ENCODE measurements around the gene SOBP.

SOBP gene

DNA sequence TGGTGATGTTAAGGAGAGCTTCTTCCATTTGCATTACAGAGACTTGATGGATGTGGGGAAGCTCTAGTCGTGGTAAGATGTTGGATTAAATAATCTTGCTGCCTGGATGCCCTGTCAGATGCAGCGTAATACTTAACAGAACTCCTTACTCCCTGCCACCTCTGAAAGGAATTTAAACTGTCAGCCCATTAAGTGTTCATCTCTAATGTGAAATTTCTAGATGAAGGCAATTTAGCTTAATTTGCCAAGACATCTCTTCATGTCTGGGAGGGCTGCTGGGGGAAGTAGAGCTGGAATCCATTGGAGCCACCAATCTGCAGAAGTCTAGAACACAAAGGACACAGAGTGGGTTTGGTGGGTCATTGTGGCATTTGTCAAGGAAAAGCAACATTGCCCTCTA is 64.4 kb downstream of the SOBP start:
- no peak for DNase-seq (ENCODE audit: low read depth)

GRCh38 chr6:107554918-107555317 is 65.0 kb downstream of the SOBP start:
- DNase-seq (ENCODE audit: low read depth) = no peak

DNA sequence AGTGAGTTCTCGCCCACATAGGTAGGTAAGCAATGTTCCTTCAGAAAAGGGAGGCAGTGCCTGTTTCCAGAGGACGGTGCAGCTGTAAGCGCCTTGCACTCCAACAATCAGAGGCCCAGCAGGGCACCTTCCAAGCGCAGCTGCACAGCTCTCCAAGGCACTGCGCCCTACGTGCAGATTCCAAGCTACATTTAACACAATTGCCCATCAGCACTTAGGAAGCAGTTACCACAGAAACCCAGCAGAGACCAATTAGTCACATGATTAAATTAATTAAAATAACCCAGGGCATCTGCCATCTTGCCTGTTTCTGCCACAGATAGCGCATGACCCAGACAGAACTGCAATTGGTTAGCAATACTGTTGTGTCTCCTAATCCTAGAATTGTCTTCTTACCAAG is 65.5 kb downstream of the SOBP start:
- DNase-seq (ENCODE audit: low read depth) = no peak

GRCh38 chr6:107556082-107556481 is 66.2 kb downstream of the SOBP start:
- DNase-seq (ENCODE audit: low read depth) = no peak

GRCh38 chr6:107557698-107558097 is 67.8 kb downstream of the SOBP start:
- DNase-seq (ENCODE audit: low read depth) = no peak

DNA sequence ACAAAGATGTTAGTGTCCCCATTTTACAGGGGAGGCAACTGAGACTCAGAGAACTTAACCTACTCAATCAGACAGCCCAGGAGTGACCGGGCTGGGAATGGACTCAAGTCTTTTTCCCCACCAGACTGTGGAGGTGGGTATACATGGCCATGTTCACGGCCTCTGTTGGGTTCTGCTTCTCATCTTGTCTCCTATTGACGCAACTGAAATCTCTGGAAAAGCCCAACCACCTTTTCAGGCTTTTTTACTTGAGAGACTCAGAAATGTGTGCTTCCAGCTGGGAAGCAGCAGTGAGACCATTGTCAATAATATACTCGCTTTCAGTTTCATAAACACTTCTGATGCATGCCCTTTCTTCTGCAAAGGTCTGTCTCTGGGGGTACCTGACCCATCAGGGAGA is 70.7 kb downstream of the SOBP start:
- peak; percentile 7 for DNase-seq (ENCODE audit: low read depth)

- DNase-seq (ENCODE audit: low read depth) = no peak
These were observed 71.4 kb downstream of the SOBP start for GRCh38 chr6:107561306-107561705.

DNA sequence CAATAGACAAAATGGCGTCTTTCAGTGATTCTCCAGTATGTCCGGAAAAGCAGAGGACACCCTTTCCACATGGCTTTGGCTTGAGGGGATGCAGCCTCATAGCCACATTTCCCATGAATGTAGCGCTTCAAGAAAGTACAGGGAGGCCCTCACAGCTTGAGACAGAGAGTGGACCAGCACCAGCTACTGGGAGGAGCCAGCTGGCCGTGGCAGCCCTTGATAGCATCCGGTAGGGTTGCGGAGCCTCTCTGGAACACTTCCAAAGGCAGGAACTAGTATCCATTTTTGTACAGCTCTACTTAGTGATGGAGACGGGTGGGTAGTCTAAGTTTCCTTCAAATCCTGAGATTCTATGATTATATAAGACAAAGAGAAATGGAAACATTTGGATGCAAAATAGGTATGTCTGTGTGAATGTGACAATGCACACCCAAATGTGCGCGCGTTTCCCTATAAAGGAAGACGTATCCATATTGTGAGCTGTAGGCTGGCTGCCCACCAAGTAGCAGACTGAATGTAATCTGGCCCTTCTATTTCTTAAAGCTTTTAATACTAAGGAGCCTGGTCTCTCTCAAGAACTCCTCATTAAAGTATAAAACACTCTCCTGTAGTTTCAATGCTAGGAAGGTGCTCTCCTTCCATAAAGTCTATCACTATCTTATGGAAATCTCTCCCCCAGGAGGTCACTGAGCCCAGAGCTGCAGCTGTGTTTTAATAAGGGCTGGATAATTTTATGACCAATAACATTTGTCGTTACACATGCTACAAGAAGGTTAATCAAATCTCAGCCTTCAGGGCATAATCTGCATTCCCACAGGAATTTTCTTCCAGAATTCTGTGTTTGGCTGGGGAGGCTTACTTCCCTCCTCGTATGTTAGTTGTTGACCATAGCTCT is 74.0 kb downstream of the SOBP start:
- no peak for DNase-seq (ENCODE audit: low read depth)

DNA sequence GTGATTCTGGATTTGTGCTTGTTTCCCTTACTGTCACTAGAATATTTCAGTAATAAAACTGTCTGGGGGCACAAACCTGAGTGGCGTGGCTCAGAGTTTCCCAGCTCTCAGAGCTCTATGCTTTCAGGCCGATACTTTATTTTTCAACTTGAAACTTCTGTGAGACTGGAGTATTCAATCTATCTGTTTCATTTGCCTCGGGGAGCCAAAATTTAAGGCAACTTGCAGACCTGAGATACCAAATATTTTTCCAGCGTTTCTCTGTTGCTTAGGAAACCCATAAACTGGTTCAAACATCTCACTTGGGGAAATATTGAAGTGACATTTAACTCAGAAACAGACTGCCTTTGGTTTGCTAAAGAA is 74.7 kb downstream of the SOBP start:
- DNase-seq (ENCODE audit: low read depth) = no peak

DNA sequence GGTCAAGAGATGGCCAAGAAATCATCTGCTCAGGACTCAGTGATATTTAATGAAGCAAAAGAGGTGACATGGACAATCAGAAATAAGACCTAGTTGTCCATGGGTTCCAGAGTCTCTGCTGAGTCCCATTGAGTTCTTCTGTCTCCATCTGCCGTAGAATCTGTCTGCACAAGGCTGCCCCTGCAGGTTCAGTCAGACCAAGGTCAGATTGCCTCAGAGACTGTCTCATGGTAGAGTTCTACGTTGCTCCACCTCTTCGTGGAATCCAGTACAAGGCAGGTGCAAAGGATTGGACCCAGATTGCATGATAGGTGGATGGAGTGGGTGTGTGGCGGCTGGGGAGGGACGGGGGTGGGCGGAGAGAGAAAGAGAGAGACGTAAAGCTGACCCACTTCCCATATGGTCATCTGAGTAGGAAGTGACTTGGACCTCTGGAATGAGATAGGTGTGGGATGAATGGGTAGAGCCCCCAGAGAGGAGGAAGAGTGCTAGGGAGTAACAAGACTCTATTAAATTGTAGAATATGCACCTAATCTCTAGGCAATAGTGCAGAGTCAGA is 75.3 kb downstream of the SOBP start:
- DNase-seq (ENCODE audit: low read depth) = no peak

DNA sequence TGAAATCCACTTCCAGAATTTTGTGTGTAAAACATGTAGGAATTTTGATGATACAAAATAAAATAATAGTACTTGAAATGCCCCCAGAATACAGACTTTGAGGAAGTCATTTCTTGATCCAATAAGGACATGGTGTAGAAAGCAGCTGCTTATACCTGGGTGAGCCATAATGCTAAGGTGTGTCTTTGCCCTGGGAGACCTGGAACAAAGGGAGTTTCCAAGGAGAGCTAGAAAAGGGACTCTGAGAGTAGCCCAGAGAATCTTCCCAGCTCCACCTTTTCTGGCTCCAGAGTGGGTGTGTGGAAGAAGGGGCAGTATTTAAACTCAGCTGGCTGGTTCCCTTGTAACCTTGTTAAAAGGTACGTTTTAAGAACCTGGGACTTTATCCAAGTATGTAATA is 77.7 kb downstream of the SOBP start:
- no peak for DNase-seq (ENCODE audit: low read depth)

DNA sequence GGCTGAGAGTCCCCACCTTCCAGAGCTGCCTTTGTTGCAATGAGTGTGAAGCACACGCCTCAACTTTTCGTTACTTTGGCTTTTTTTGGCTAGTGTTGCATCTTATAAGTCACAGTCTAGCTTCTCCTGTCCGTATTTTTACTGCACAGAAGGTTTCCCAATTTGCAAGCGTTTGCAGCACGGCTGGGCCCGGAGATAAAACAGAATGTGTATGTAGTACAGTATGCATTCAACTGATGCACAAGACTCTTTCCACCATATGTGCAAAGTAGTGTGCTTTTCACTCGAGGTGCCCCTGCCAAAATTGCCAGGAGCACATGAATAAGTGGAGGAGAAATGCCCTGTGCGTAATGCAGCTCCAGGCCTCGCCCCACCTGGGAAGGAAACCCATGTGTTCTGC is 79.6 kb downstream of the SOBP start:
- no peak for DNase-seq (ENCODE audit: low read depth)

GRCh38 chr6:107571354-107571753 is 81.4 kb downstream of the SOBP start:
- DNase-seq (ENCODE audit: low read depth) = no peak

GRCh38 chr6:107572886-107573285 is 83.0 kb downstream of the SOBP start:
- DNase-seq (ENCODE audit: low read depth) = no peak

DNA sequence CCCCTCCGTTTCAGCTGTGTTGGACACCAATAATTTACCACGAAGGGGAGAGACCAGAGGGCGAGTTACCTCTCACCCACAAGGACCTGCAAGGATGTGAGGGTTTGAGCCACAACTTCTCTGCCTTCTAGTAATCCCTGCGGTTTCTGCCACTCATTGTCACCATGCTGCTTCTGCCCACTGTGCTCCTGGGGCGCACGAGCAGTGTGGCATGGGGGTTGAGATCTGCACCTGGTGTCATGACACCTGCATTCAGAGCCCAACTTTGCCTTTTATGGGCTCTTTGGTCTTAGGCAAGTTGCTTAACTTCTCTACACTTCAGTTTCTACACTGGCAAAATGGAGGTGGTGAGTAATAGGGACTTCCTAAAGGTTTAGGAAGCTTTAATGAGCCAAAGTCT is 84.9 kb downstream of the SOBP start:
- DNase-seq (ENCODE audit: low read depth) = no peak

GRCh38 chr6:107576852-107577251 is 86.9 kb downstream of the SOBP start:
- DNase-seq (ENCODE audit: low read depth) = peak; percentile 31

DNA sequence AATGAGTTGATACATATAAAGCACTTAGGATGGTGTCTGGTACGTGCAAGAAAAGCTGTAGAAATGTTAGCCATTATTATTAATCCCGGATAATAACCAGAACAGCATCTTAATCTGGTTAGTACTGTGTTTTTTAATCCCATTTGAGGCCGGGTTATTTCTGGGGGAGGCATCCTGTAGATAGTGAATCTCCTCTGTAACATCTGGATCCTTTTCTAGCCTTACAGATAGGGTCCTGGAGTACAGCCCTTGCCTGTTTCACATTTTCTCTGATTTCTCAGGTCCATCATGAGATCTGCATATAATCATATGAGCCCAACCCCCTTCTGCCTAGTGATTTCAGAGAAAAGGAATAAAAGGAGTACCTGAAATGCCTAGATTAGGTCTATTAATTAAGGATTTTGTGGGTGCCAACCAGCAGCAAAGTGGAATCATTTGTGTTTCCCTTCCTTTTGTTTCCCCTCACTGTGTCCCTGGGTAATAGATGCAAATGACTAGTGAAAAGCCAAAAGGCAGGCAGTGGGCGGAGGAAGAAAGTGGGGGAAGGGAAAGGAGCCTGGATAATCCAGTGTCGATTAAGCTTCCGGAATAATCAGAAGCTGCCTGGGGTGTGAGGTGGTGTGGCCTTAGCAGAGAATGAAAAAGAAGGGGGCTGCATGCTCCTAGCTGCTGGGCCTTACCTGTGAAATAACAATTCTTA is 88.9 kb downstream of the SOBP start:
- DNase-seq (ENCODE audit: low read depth) = no peak

DNA sequence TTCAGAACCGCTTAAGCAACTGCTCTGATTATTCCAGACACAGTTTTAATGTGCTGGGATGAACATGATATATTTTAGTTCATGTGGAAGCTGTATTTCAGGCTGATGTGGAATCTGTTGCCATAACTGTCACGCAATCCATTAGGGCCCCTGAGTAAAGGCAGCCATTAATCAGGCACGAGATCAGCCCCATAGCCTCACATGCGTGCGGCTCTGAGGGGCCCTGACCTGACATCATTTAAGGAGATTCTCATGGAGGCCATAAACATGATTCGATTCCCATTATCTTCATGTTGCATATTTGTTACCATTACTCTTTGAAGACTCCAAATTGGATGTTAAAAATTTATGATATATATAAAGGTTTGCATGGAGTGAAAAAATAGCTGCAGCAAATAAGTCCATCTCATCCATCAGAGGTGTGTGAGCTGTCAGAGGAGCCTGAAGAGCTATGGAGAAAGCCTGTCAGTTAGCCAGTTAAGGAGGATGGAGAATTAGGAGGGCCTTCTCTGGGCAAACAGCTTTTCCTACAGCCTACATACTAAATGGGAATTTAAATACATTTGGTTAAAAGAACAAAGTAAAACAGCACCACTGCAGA is 89.6 kb downstream of the SOBP start:
- no peak for DNase-seq (ENCODE audit: low read depth)

DNA sequence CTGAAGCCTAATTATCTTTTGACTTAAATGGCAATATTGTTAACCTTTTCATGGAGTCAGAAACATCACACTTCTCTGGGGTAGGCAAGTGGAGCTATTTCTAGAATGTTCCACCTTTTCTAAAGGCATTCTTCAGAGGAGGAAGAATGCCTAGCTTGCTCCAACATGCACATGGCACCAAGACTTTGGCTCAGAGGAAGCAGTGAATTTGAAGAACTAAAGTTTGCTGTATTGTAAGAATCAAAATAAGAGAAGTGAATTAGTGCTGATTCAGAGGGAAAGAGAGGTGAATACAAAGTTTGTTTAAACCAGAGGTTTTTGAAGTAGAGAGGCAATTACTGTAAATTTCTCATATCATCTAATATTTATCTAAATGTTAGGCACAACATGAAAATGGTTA is 92.2 kb downstream of the SOBP start:
- DNase-seq (ENCODE audit: low read depth) = no peak

DNA sequence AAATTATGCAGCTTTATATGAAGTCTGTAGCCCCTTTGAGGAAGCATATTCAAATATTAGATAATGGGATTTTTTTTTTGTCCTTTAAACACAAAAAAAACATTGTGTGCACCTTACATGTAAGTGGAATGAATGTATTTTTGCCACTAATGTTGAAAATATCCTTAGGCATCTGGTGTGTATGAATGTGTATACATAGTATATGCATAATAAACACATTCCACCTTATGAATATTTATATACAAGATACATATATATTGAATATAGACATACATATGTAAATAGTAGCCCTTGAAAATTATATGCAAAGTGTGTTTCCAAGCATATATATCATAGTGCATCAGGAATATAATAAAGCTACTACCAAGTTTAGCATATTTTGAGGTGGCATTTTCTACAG is 94.8 kb downstream of the SOBP start:
- no peak for DNase-seq (ENCODE audit: low read depth)

- DNase-seq (ENCODE audit: low read depth) = no peak
These were observed 96.0 kb downstream of the SOBP start for GRCh38 chr6:107585815-107586435.

GRCh38 chr6:107587451-107587850 is 97.5 kb downstream of the SOBP start:
- DNase-seq (ENCODE audit: low read depth) = no peak
